ENCODE data around the gene ZBED5. TPM values are rescaled to one million over a fixed set of nuclear protein-coding genes. Genes with fewer than 3 reads are reported as not detected.

The ZBED5 gene
- 10 to 100 TPM; 31.4 to 46.3 (median 39.6) TPM for total RNA-seq
- 10 to 100 TPM; 19.4 to 63.3 TPM for polyA plus RNA-seq
- long read RNA-seq, donor 1, partial matches to known transcripts = 0 of 9 reads
- long read RNA-seq, donor 1, other reads (novel, unspliced or antisense) = 5 of 9 reads
- long read RNA-seq, donor 2, partial matches to known transcripts = 0 of 11 reads
- long read RNA-seq, donor 2, other reads (novel, unspliced or antisense) = 8 of 11 reads
- long read RNA-seq, donor 3, transcript ZBED5-201 (3 exons, 2,512 nt) = major isoform, 8 of 13 reads
- long read RNA-seq, donor 3, partial matches to known transcripts = 2 of 13 reads
- long read RNA-seq, donor 3, other reads (novel, unspliced or antisense) = 3 of 13 reads

- intact Hi-C loops (cut with DNase I) = loop anchor here in 8 of 10 donors (1.0 to 10.0 kb wide), 10 partner anchors 43 to 74 kb away; partner anchors contain the start of gene EIF4G2 (in 8 of the 8)
- ATAC-seq (peak; percentile 96 to 98 (median 97)), DNase-seq (peak; percentile 97)
- peak within 1 kb of the TSS; percentile 90 to 99 (median 98) for H3K27ac ChIP-seq
- peak within 1 kb of the TSS; percentile 70 to 89 (median 84) for H3K4me3 ChIP-seq
- H3K36me3 ChIP-seq = peaks cover 0 to 34% (median 30%) of the 10 kb centered on the region in 9 donors
- peak in 7 of 9 donors; percentile 8 to 41 (median 20) for TF ChIP-seq CTCF (IDR thresholded peaks at IDR 0.05)
- H3K27me3 ChIP-seq = no peaks in the 10 kb centered on the region
- H3K4me1 ChIP-seq = peaks cover 0 to 57% (median 26%) of the 10 kb centered on the region in 9 donors
- no peaks in the 10 kb centered on the region for H3K9me3 ChIP-seq
- 0 to 1% methylated on average over 59 of the region's 59 CpGs for WGBS, 2 donors
Observed at GRCh38 chr11:10857709-10858438, at the start of gene ZBED5. ZBED5 (minus strand) TSS chr11:10858053; CDS start chr11:10854945, 3,108 bp downstream.

- Histone ChIP-seq H3K36me3 (no peaks in the 10 kb centered on the region), H3K27me3 (no peaks in the 10 kb centered on the region), H3K4me3 (no peak overlapping the region), H3K4me1 (peaks cover 0 to 29% (median 9%) of the 10 kb centered on the region in 9 donors), H3K27ac (no peak overlapping the region), H3K9me3 (no peaks in the 10 kb centered on the region)
- WGBS, 2 donors = 23 to 32% methylated on average over 2 of the region's 2 CpGs
- TF ChIP-seq CTCF (IDR thresholded peaks at IDR 0.05) = peak in 6 of 9 donors; percentile 21 to 54 (median 34)
- peak in 7 of 8 donors; percentile 9 to 66 (median 41) for ATAC-seq
- no peak for DNase-seq
- intact Hi-C loops (cut with DNase I) = loop anchor here in 9 of 10 donors (2.0 to 10.0 kb wide), 6 partner anchors 44 to 114 kb away; partner anchors contain the start of genes ZBED5 (in 3 of the 9) and EIF4G2 (in 2 of the 9)
Observed at GRCh38 chr11:10906521-10906920, 48.7 kb upstream of the ZBED5 start.

- WGBS, 2 donors = 82 to 88% methylated on average over 9 of the region's 9 CpGs
- no peaks in the 10 kb centered on the region for H3K9me3 ChIP-seq
- intact Hi-C loops (cut with DNase I) = loop anchor here in 6 of 10 donors (5.0 to 10.0 kb wide), 4 partner anchors 45 to 108 kb away; partner anchors contain the start of genes ZBED5 (in 3 of the 6) and EIF4G2 (in 2 of the 6)
- no peak for ATAC-seq
- no peaks in the 10 kb centered on the region for H3K27me3 ChIP-seq
- peaks cover 18 to 63% (median 38%) of the 10 kb centered on the region in 9 donors for H3K4me1 ChIP-seq
- no peak for DNase-seq
- no peak for TF ChIP-seq CTCF (IDR thresholded peaks at IDR 0.05)
- no peaks in the 10 kb centered on the region for H3K36me3 ChIP-seq
- H3K27ac ChIP-seq = peak overlapping the region in 1 of 10 donors; percentile 92
- H3K4me3 ChIP-seq = no peak overlapping the region
Observed at GRCh38 chr11:10902301-10903063, 44.6 kb upstream of the ZBED5 start.
